ENCODE results near the gene FAM236C. TPM values are rescaled to one million over a fixed set of nuclear protein-coding genes. Genes with fewer than 3 reads are reported as not detected.
"Not testable (repeated sequence)": the region's sequence is repeated elsewhere in the genome, so short reads cannot be mapped to it uniquely, and the experiment has no call there.

Gene FAM236C
- not detected for total RNA-seq
- not detected for polyA plus RNA-seq
- total RNA-seq, result not detected

GRCh38 chrX:72912315-72912714 is at the start of gene FAM236C:
Gene FAM236C (plus strand): TSS chrX:72912615. CDS start chrX:72912715, 100 bp downstream.
- H3K27ac ChIP-seq (ENCODE audit: low read depth, low read length); H3K9me3 Mint-ChIP-seq; CTCF ChIA-PET; H3K27me3 Mint-ChIP-seq; POLR2A ChIA-PET; H3K4me3 ChIP-seq (ENCODE audit: low read length); H3K27me3 ChIP-seq (ENCODE audit: control insufficient read depth in 2 of 2, insufficient read depth in 2 of 2, low read length in 2 of 2); H3K4me1 ChIP-seq (ENCODE audit: control insufficient read depth in 2 of 2, insufficient read depth in 2 of 2, low read length in 2 of 2); H3K36me3 ChIP-seq (ENCODE audit: control insufficient read depth in 2 of 3, insufficient read depth in 3 of 3, low read length in 3 of 3); DNase-seq; ATAC-seq; H3K27ac Mint-ChIP-seq; H3K4me3 Mint-ChIP-seq; intact Hi-C loops (cut with micrococcal nuclease); H3K36me3 Mint-ChIP-seq; H3K4me1 Mint-ChIP-seq; H3K9me3 ChIP-seq (ENCODE audit: control insufficient read depth in 2 of 3, low read length in 3 of 3): not testable (repeated sequence)

DNA sequence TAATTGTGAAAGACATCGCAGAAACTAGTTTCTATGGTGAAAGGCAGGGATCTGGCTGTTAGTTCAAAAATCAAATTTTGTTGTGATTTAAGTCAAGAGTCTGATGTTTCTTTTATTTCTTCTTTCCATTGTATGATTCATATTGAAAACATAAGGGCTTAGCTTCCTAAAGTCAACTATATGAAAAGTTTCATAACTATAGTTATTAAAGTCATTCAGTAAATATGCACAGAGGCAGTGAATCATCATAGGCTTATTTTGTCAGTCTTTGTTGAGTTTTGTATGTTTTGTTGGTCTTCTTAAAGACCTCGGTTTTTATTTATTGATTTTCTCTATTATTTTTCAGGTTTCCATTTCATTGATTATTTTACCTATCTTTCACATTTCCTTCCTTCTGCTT is 29.5 kb upstream of the FAM236C start:
- CTCF ChIA-PET, DNase-seq: not testable (repeated sequence)

GRCh38 chrX:72889740-72890139 is 22.7 kb upstream of the FAM236C start:
- intact Hi-C loops (cut with micrococcal nuclease); H3K27ac ChIP-seq (ENCODE audit: low read depth, low read length); H3K27ac Mint-ChIP-seq; H3K27me3 ChIP-seq (ENCODE audit: control insufficient read depth in 2 of 2, insufficient read depth in 2 of 2, low read length in 2 of 2); ATAC-seq; H3K4me3 ChIP-seq (ENCODE audit: low read length); H3K36me3 Mint-ChIP-seq; CTCF ChIA-PET; H3K36me3 ChIP-seq (ENCODE audit: control insufficient read depth in 2 of 3, insufficient read depth in 3 of 3, low read length in 3 of 3); H3K27me3 Mint-ChIP-seq; H3K4me3 Mint-ChIP-seq; DNase-seq; H3K4me1 ChIP-seq (ENCODE audit: control insufficient read depth in 2 of 2, insufficient read depth in 2 of 2, low read length in 2 of 2); H3K9me3 Mint-ChIP-seq; H3K9me3 ChIP-seq (ENCODE audit: control insufficient read depth in 2 of 3, low read length in 3 of 3); POLR2A ChIA-PET; H3K4me1 Mint-ChIP-seq: not testable (repeated sequence)

More for the DNA sequence above, 29.5 kb upstream of the FAM236C start:
- H3K4me3 ChIP-seq (ENCODE audit: low read length); H3K4me1 ChIP-seq (ENCODE audit: control insufficient read depth in 2 of 2, insufficient read depth in 2 of 2, low read length in 2 of 2); ATAC-seq; POLR2A ChIA-PET; H3K36me3 Mint-ChIP-seq; H3K27me3 ChIP-seq (ENCODE audit: control insufficient read depth in 2 of 2, insufficient read depth in 2 of 2, low read length in 2 of 2); H3K4me3 Mint-ChIP-seq; intact Hi-C loops (cut with micrococcal nuclease); H3K4me1 Mint-ChIP-seq; H3K27ac ChIP-seq (ENCODE audit: low read depth, low read length); H3K27ac Mint-ChIP-seq; H3K9me3 Mint-ChIP-seq; H3K27me3 Mint-ChIP-seq; H3K9me3 ChIP-seq (ENCODE audit: control insufficient read depth in 2 of 3, low read length in 3 of 3); H3K36me3 ChIP-seq (ENCODE audit: control insufficient read depth in 2 of 3, insufficient read depth in 3 of 3, low read length in 3 of 3): not testable (repeated sequence)

GRCh38 chrX:72916096-72916495 is 3.7 kb downstream of the FAM236C start:
- H3K36me3 Mint-ChIP-seq; POLR2A ChIA-PET; intact Hi-C loops (cut with micrococcal nuclease); H3K4me3 ChIP-seq (ENCODE audit: low read length); H3K4me1 ChIP-seq (ENCODE audit: control insufficient read depth in 2 of 2, insufficient read depth in 2 of 2, low read length in 2 of 2); H3K27me3 Mint-ChIP-seq; ATAC-seq; H3K36me3 ChIP-seq (ENCODE audit: control insufficient read depth in 2 of 3, insufficient read depth in 3 of 3, low read length in 3 of 3); H3K27ac ChIP-seq (ENCODE audit: low read depth, low read length); H3K4me3 Mint-ChIP-seq; CTCF ChIA-PET; DNase-seq; H3K9me3 ChIP-seq (ENCODE audit: control insufficient read depth in 2 of 3, low read length in 3 of 3); H3K9me3 Mint-ChIP-seq; H3K27me3 ChIP-seq (ENCODE audit: control insufficient read depth in 2 of 2, insufficient read depth in 2 of 2, low read length in 2 of 2); H3K4me1 Mint-ChIP-seq; H3K27ac Mint-ChIP-seq: not testable (repeated sequence)

GRCh38 chrX:72932283-72932682 is 19.9 kb downstream of the FAM236C start:
- H3K27ac Mint-ChIP-seq; H3K9me3 Mint-ChIP-seq; H3K4me1 Mint-ChIP-seq; CTCF ChIA-PET; H3K27me3 ChIP-seq (ENCODE audit: control insufficient read depth in 2 of 2, insufficient read depth in 2 of 2, low read length in 2 of 2); H3K36me3 Mint-ChIP-seq; H3K4me3 Mint-ChIP-seq; H3K4me1 ChIP-seq (ENCODE audit: control insufficient read depth in 2 of 2, insufficient read depth in 2 of 2, low read length in 2 of 2); DNase-seq; H3K27me3 Mint-ChIP-seq; intact Hi-C loops (cut with micrococcal nuclease); H3K4me3 ChIP-seq (ENCODE audit: low read length); H3K9me3 ChIP-seq (ENCODE audit: control insufficient read depth in 2 of 3, low read length in 3 of 3); H3K36me3 ChIP-seq (ENCODE audit: control insufficient read depth in 2 of 3, insufficient read depth in 3 of 3, low read length in 3 of 3); ATAC-seq; H3K27ac ChIP-seq (ENCODE audit: low read depth, low read length); POLR2A ChIA-PET: not testable (repeated sequence)

GRCh38 chrX:72936455-72936854 is 24.0 kb downstream of the FAM236C start:
- intact Hi-C loops (cut with micrococcal nuclease); H3K4me1 Mint-ChIP-seq; H3K9me3 ChIP-seq (ENCODE audit: control insufficient read depth in 2 of 3, low read length in 3 of 3); ATAC-seq; H3K36me3 Mint-ChIP-seq; H3K27ac ChIP-seq (ENCODE audit: low read depth, low read length); H3K36me3 ChIP-seq (ENCODE audit: control insufficient read depth in 2 of 3, insufficient read depth in 3 of 3, low read length in 3 of 3); H3K4me3 ChIP-seq (ENCODE audit: low read length); H3K27me3 Mint-ChIP-seq; CTCF ChIA-PET; H3K27me3 ChIP-seq (ENCODE audit: control insufficient read depth in 2 of 2, insufficient read depth in 2 of 2, low read length in 2 of 2); H3K4me3 Mint-ChIP-seq; H3K9me3 Mint-ChIP-seq; H3K4me1 ChIP-seq (ENCODE audit: control insufficient read depth in 2 of 2, insufficient read depth in 2 of 2, low read length in 2 of 2); POLR2A ChIA-PET; H3K27ac Mint-ChIP-seq; DNase-seq: not testable (repeated sequence)

GRCh38 chrX:72936882-72937455 is 24.6 kb downstream of the FAM236C start:
- H3K27me3 ChIP-seq (ENCODE audit: control insufficient read depth in 2 of 2, insufficient read depth in 2 of 2, low read length in 2 of 2); H3K36me3 ChIP-seq (ENCODE audit: control insufficient read depth in 2 of 3, insufficient read depth in 3 of 3, low read length in 3 of 3); H3K4me3 Mint-ChIP-seq; H3K27me3 Mint-ChIP-seq; H3K9me3 Mint-ChIP-seq; H3K4me1 ChIP-seq (ENCODE audit: control insufficient read depth in 2 of 2, insufficient read depth in 2 of 2, low read length in 2 of 2); POLR2A ChIA-PET; H3K4me3 ChIP-seq (ENCODE audit: low read length); H3K27ac ChIP-seq (ENCODE audit: low read depth, low read length); H3K27ac Mint-ChIP-seq; H3K4me1 Mint-ChIP-seq; ATAC-seq; H3K9me3 ChIP-seq (ENCODE audit: control insufficient read depth in 2 of 3, low read length in 3 of 3); CTCF ChIA-PET; intact Hi-C loops (cut with micrococcal nuclease); DNase-seq; H3K36me3 Mint-ChIP-seq: not testable (repeated sequence)

Measured in naive thymus-derived CD4-positive, alpha-beta T cell (primary cell).